Transverse colon (tissue), 3 donors: Measurements from ENCODE around the gene PPARGC1A.

Experiments used
- CTCF ChIP-seq, 5 experiments: fragments of 200-600 bp in 3 of 5; fragments of 450-650 bp in 2 of 5; sonication (generic) in 3 of 5; IDR thresholded peaks; 1 replicate in 2 of 5; 2 replicates in 3 of 5; pipeline ENCODE4 v1.5.1; 2016 to 2017; ENCODE audit warnings: antibody characterized with exemption in 5 of 5, inconsistent platforms in 3 of 5, mild to moderate bottlenecking in 2 of 5, moderate library complexity in 1 of 5
- POLR2A ChIP-seq: fragments of 450-650 bp; IDR thresholded peaks from one replicate; pipeline ENCODE4 v1.6.1; 2016; ENCODE audit warnings: antibody characterized with exemption, mild to moderate bottlenecking, moderate library complexity

- no peak for TF ChIP-seq CTCF (IDR thresholded peaks at IDR 0.05)
- no peak for TF ChIP-seq POLR2A
These were observed 30.4 kb upstream of the PPARGC1A start for GRCh38 chr4:23920296-23920695.
